Uterus (tissue), 4 donors: ENCODE results near the gene TRIO. TPM values are rescaled to one million over a fixed set of nuclear protein-coding genes. Genes with fewer than 3 reads are reported as not detected.
A peak's percentile ranks its signal among the peaks of the same experiment; 100 is the strongest.

Experiments
- DNase-seq, 2 donors: peaks; one replicate each; pipeline ENCODE4 v3.0.0-alpha.2; 2019 to 2020
- H3K27ac ChIP-seq, 2 donors: fragments of 200-600 bp; sonication (generic); 1 replicate in 1 of 2; 2 replicates in 1 of 2; pipeline ENCODE4 v1.5.1; 2016 to 2018
- H3K27me3 ChIP-seq, 2 donors: fragments of 200-600 bp; sonication (generic); one replicate each; pipeline ENCODE4 v1.5.1; 2018 to 2019; ENCODE audit warnings: control low read depth in 1 of 2
- H3K36me3 ChIP-seq, 2 donors: fragments of 200-600 bp; sonication (generic); one replicate each; pipeline ENCODE4 v1.5.1; 2019; ENCODE audit warnings: control low read depth in 1 of 2
- H3K4me1 ChIP-seq, 2 donors: fragments of 200-600 bp; sonication (generic); one replicate each; pipeline ENCODE4 v1.5.1; 2018 to 2019; ENCODE audit warnings: control low read depth in 1 of 2
- H3K4me3 ChIP-seq, 2 donors: fragments of 200-600 bp; sonication (generic); 1 replicate in 1 of 2; 2 replicates in 1 of 2; pipeline ENCODE4 v1.5.1; 2018 to 2019; ENCODE audit warnings: mild to moderate bottlenecking in 1 of 2
- H3K9me3 ChIP-seq, 2 donors: fragments of 200-600 bp; sonication (generic); one replicate each; pipeline ENCODE4 v1.5.1; 2019; ENCODE audit warnings: control low read depth in 1 of 2
- CTCF ChIP-seq, 4 experiments: fragments of 200-600 bp in 2 of 4; fragments of 450-650 bp in 2 of 4; sonication (generic) in 2 of 4; IDR thresholded peaks; one replicate each; pipeline ENCODE4 v1.5.1; 2016 to 2019; ENCODE audit warnings: antibody characterized with exemption in 4 of 4, mild to moderate bottlenecking in 2 of 4, moderate library complexity in 1 of 4
- POLR2A ChIP-seq, 2 donors: fragments of 450-650 bp; IDR thresholded peaks; one replicate each; pipeline ENCODE4 v1.6.1; 2016; ENCODE audit warnings: antibody characterized with exemption in 2 of 2, mild to moderate bottlenecking in 1 of 2, moderate library complexity in 1 of 2
- intact Hi-C: fragments of 100-400 bp; cut with DNase I; formaldehyde crosslinking; loops from one replicate; pipeline ENCODE4 v1.15.1; 2023; ENCODE audit warnings: low total_unique reads
- total RNA-seq, 4 donors: library from RNA; depleted of rRNA in 3 of 4; stranded (reverse); fragments of >200 nt in 3 of 4; gene quantifications; one replicate each; pipeline versions ENCODE4 v1.1.0 to v1.2.4, GENCODE V29; 2014 to 2023
- donor health status: DM: yes; HTN: yes; CAD: no.

Gene TRIO
- total RNA-seq, 4 donors from 2014 or later, result 93.5 to 234 (median 207) TPM

- TF ChIP-seq POLR2A (IDR thresholded peaks at IDR 0.05), result no peak
- TF ChIP-seq CTCF (IDR thresholded peaks at IDR 0.05), result no peak
- no peaks in the 10 kb centered on the region for H3K27me3 ChIP-seq
- intact Hi-C loops, result no loop called here
- H3K36me3 ChIP-seq, result no peaks in the 10 kb centered on the region
- peaks cover 13 to 18% of the 10 kb centered on the region in 2 donors for H3K4me1 ChIP-seq
- H3K27ac ChIP-seq, result peak overlapping the region; percentile 85 to 87
- H3K9me3 ChIP-seq, result no peaks in the 10 kb centered on the region
- H3K4me3 ChIP-seq, result no peak overlapping the region
- peak; percentile 55 to 69 for DNase-seq
Measured at GRCh38 chr5:14449052-14449661, 306.0 kb downstream of the TRIO start.

GRCh38 chr5:14450018-14450524 is 306.9 kb downstream of the TRIO start:
- intact Hi-C loops, result no loop called here

GRCh38 chr5:14450742-14451141 is 307.6 kb downstream of the TRIO start:
- H3K4me1 ChIP-seq, result peaks cover 13 to 18% of the 10 kb centered on the region in 2 donors
- no peak for DNase-seq
- H3K4me3 ChIP-seq, result no peak overlapping the region
- intact Hi-C loops, result no loop called here
- H3K36me3 ChIP-seq, result no peaks in the 10 kb centered on the region
- no peaks in the 10 kb centered on the region for H3K9me3 ChIP-seq
- no peaks in the 10 kb centered on the region for H3K27me3 ChIP-seq
- TF ChIP-seq CTCF (IDR thresholded peaks at IDR 0.05), result no peak
- TF ChIP-seq POLR2A (IDR thresholded peaks at IDR 0.05), result no peak
- H3K27ac ChIP-seq, result peak overlapping the region; percentile 85 to 87

More at GRCh38 chr5:14450018-14450524, 306.9 kb downstream of the TRIO start:
- Histone ChIP-seq H3K27me3 (no peaks in the 10 kb centered on the region), H3K4me1 (peaks cover 13 to 18% of the 10 kb centered on the region in 2 donors), H3K27ac (peak overlapping the region; percentile 85 to 87), H3K4me3 (no peak overlapping the region), H3K36me3 (no peaks in the 10 kb centered on the region), H3K9me3 (no peaks in the 10 kb centered on the region)
- TF ChIP-seq CTCF (IDR thresholded peaks at IDR 0.05) (no peak), POLR2A (IDR thresholded peaks at IDR 0.05) (no peak)
- peak; percentile 62 to 77 for DNase-seq

GRCh38 chr5:14451871-14452270 is 308.7 kb downstream of the TRIO start:
- no peaks in the 10 kb centered on the region for H3K27me3 ChIP-seq
- no peaks in the 10 kb centered on the region for H3K9me3 ChIP-seq
- H3K36me3 ChIP-seq, result no peaks in the 10 kb centered on the region
- no peak overlapping the region for H3K4me3 ChIP-seq
- no peak for DNase-seq
- peaks cover 13 to 18% of the 10 kb centered on the region in 2 donors for H3K4me1 ChIP-seq
- H3K27ac ChIP-seq, result peak overlapping the region; percentile 72 to 79
- TF ChIP-seq CTCF (IDR thresholded peaks at IDR 0.05), result no peak
- no peak for TF ChIP-seq POLR2A (IDR thresholded peaks at IDR 0.05)
- intact Hi-C loops, result no loop called here

GRCh38 chr5:14452685-14453454 is 309.7 kb downstream of the TRIO start:
- no peaks in the 10 kb centered on the region for H3K27me3 ChIP-seq
- peak in 1 of 2 donors; percentile 41 for DNase-seq
- intact Hi-C loops, result no loop called here
- peak overlapping the region; percentile 72 to 79 for H3K27ac ChIP-seq
- H3K36me3 ChIP-seq, result no peaks in the 10 kb centered on the region
- no peak overlapping the region for H3K4me3 ChIP-seq
- TF ChIP-seq CTCF (IDR thresholded peaks at IDR 0.05) (no peak), POLR2A (IDR thresholded peaks at IDR 0.05) (no peak)
- no peaks in the 10 kb centered on the region for H3K9me3 ChIP-seq
- peaks cover 13 to 18% of the 10 kb centered on the region in 2 donors for H3K4me1 ChIP-seq
